GM21360 (cell line): ENCODE measurements around the gene TKT.

Experiments used
- ATAC-seq: cut with Tn5 transposase; IDR thresholded peaks from one replicate; pipeline ENCODE4 v1.9.1; 2021; ENCODE audit warnings: mild to moderate bottlenecking, moderate library complexity; ENCODE audit not compliant: unreplicated experiment

Gene TKT

DNA sequence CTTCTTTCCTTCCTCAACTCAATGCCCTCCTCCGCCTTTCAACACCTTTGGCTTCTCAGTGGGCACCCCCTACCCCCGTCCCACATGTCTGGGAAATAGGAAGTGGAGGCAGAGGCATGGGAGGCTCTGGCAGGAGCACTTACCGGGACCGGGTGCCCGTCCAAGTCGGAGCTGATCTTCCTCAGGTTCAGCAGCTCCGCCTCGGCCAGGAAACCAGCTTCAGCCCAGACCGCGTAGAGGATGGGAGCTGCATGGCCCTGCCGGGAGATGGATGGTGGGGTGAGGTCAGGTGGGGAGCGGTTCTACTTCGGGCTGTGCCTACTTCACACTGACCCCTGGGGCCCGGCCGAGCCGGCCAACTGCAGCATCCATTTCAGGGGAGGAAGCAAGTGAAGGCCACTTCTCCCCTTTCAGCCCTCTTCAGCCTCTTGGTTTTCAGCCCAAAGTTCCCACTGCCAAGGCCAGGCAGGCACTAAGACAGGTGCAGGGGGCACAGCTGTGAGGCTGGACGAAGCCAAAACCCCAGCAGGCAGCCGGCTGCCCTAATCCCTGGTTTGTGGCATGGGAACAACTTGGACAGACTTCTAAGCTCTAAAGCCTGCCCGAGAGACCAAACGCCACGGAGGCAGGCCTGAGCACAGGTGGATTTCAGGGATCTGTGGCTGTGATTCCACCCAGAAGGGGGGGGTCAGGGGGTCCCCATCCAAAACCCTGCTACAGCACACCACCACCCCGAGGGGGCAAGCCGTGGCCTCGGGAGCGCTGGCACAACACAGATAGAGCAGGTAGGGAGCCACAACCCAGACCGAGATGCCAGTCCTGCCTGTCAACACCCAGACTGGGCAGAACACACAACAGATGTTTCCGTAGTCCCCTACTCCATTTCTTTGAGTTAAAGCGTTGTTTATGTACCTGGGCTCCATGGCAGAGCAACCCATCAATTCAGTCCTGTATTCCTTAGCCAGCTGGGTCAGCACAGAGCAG lies 14.5 kb downstream of the TKT start:
- no peak for ATAC-seq

DNA sequence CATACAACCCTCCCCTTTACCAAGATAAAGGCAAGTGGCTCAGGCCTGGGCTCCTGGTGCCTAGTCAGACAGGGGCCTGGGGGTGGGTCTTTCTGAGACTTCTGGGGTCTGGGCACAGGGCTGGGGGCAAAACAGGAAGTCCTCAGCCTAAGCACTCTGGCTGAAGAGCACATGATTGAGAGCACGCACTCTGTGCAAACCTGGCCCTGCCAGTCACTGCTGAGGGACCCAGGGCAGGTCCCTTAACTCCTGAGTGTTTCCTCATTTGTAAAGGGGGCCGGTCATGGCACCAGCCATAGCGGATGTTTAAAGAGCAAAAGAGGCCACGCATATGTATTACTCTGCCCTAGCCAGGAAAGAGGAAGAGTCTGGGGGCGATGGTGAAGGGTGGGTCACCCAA lies 16.0 kb downstream of the TKT start:
- no peak for ATAC-seq

DNA sequence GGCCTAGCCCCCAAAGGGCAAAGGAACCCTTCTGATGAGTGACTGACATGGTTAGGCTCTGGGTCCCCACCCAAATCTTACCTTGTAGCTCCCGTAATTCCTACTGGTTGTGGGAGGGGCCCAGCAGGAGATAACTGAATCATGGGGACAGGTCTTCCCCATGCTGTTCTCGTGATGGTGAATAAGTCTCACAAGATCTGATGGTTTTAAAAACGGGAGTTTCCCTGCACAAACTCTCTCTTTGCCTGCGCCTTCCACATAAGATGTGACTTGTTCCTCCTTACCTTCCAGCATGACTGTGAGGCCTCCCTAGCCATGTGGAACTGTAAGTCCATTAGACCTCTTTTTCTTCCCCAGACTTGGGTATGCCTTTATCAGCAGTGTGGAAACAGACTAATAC lies 16.9 kb downstream of the TKT start:
- ATAC-seq: no peak

DNA sequence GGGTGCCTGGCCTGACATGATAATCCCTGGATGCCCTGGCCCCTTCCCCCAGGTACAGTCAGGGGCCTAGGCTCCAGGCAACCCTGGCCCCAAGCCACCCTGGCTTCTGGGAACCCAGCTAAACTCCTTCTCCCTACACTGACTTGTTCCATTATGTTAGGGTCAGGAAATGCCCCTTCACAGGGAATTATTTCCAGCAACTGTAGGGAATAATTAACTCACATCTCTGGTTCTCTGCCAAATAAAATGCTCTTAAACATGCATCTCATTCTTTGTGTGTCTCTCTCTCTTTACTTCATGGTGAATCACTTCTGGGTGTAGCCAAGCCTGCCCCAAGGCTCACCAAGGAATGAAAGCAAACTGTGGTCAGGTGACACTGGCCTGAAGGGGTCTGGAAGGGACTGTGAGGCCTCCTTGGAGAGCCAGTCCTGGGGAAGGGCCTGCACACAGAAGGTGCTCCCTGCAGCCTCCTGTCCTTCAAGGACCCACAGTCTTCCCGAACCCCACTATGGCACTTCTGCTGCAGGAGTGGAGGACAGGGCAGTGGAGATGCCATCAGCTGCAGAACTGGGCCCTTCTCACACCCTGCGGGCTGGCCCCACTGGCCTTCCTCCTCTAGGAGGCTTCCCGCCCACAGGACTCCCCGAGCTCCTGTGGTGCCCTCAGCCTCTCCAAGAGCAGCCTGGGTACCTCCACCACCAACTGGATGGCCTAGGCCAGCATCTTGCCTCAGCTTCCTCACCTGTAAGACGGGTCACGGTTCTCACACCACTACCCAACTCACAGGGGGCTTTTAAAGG lies 17.6 kb downstream of the TKT start:
- ATAC-seq: no peak

DNA sequence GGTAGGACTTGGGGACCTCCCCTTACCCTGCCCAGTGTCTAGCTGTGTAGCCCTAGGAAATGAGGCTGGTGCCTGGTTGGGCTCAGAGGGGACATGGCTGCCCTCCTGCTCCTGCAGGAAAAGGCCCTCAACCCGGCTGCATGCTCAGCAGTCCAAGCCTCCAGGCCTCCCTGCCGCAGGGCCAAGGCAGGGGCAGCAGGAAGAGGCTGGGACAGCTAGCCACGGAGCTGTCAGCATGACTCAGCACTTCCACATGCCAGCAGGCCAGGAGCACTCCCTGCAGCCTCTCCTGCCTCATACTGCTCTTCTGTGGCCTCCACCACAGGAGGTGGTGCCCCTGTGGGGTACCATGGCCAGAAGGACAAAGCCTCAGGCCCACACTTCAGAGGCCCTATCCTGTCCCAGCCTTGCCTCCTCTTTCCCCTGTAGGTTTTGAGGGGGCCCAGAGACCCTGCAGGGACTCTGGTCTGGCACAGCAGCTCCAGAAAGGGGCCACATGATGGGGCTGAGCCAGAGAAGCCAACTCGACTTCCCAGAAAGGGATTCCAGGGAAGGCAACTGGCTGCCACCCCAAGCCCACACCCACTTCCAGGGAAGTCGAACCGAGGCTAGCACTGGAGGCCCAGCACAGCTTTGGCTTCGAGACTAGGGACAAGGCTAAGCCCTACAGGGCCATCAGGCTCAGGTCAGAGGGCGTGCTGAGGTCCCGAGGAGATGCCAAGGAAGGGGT lies 19.5 kb downstream of the TKT start:
- no peak for ATAC-seq

DNA sequence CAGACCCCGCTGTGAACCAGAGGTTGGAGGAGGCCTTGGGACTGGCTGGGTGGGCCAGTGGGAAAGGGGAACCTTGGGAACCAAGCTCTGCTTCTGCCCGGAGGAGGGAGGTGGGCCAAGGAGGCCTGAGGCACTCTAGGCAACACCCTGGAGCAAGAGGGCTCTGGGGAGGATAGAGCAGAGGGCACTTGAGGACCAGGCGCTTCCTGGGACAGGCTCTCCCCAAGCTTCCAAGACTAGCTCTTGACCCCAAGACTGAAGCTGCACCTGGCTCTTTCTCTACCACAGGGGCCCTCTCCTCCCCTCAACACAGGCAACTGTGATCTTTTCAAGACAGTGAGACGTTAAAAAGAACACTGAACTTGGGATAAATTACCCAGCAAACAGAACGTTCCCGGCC lies 20.3 kb downstream of the TKT start:
- ATAC-seq: no peak

DNA sequence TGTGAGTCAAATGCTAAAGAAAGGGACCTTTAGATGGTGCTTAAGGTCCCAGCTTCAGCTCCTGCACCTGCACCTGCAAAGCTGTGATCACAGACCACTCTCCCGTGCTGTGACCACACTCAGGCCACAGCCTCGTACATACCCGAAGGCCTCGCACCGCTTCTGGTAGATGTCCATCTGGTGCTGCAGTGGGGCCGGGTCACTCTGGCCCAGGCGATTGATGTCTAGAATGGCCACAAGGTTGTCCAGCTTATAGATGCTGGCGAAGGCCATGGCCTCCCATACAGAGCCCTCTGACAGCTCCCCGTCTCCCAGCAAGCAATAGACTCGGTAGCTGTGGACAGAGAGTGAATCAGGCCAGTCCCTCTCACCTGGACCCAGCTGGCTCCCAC lies 21.0 kb downstream of the TKT start:
- ATAC-seq: no peak

DNA sequence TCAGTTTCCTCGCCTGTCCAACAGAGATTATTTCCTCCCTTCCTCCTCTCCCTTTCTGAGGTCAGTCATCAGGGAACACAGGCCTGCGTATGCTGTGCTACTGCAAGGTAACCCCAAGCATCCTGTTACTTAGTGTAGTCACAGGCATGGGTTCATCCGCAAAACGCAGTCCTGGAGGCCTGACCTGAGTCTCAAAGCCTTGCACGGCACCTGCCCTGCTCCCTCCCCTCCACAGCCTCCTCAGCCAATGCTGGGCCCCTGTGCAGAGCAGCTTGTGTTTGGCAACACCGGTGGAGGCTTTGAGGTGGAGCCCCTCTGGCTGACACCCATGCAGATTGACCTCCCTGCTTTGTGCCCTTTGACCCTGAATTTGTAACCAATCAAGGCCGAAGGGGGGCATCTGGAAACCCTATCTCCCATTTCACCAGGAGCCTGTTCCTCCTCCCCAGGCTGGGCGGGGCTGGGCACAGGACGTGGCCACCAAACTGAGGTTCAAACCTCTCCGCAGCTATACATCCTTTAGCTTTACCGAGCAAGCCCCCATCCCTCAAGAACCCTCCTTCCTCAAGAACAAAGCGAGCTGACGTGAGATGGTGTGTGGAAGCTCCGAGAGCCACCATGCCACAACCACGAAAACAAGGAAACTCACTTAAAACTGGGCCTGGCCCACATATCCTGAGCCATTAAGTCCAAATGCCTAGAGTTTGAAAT lies 21.5 kb downstream of the TKT start:
- no peak for ATAC-seq

DNA sequence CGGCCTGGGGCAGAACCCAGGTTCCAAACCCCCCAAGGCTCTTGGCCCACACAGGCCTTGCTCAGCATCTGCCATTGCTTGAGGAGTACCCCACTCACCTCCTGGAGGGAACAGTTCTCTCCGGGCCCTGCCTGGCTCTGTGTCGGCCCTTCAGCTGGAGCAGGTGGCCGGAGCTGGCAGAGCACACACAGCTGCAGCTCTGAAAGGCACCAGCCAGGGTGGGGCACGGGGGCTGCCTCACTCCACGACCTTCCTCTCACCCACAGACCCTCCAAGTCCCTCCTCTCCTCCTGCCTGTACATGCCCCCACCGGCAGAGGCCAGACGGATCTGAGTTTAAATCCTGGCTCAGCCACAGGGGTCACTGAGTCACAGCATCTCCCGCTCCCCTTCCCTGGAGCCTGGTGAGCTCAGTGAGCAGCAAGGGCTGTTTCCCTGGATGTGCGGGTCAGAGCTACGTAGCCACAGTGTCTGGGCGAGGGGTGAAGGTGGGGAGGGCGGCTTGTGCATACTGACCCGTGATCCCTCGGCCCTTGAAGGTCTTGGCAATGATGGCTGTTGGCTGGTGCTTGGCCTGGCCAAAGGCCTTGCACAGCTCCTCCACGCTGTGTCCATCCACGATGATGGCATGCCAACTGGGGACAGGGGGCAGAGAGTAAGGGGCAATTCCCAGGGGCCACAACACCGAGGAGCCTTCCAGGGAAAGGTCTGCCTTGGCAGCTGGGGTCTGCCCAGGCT lies 23.0 kb downstream of the TKT start:
- ATAC-seq: no peak

DNA sequence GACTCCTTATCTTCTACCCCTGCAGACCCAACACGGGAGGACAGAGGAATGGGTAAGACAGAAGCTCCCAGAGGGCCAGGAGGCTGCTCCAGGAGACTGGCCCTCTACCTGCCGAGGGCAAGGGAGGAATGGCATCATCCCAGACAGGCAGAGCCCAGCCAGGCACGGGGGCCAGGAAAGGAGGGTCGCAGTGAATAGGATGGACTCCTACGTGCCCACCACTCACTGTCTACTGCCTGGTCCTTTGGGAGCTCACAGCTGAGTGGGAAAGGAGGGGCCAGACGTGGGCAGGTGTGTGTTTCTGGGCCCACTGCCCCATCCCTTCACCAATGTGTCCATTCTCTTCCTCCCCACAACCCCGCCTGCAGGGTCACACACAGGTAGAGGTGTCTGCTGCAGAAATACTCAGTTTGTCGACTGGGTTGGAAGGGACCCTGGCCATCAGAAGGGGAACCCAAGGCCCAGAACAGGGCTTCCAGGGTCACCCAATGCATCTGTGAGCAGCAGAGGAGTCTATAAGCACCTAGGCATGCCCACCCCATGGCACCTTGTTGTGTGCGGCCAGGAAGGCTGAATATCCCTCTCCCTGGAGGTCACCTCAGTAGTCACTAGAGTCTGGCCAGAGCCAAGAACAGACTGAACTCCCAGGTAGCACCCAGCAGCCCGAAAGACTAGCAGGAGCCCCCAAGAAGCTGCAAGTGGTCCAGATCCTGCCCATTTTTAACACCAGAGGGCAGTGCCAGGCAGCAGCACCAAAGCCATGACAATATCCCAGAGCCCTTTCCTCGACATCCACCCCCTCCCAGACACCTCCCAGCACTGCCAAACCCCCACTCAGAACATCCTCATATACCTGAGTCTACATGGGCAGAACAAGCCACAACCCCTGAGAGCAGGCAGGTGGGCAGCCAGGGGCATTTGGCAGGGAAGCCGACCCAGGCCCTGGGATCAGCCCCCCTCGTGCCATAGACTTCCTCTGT lies 24.0 kb downstream of the TKT start:
- no peak for ATAC-seq

DNA sequence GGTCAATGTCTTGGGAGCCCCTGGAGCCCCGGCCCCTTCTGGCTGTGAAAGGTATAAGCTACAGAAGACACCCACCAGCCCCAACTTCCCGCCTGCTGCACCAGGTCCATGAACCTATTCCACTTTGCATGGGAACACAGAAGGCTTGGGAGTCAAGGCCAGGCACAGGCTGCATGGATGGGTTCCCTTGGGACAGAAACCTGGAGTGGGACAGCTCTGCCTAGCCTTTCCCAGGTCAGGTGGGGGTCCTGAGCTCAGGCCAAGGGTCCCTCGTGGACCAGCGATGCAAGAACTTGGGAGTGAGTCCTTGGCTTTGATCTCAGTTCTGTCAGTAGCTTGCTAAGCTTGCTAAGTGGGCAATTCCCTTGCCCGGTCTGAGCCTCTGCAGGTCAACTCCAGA lies 25.0 kb downstream of the TKT start:
- no peak for ATAC-seq

DNA sequence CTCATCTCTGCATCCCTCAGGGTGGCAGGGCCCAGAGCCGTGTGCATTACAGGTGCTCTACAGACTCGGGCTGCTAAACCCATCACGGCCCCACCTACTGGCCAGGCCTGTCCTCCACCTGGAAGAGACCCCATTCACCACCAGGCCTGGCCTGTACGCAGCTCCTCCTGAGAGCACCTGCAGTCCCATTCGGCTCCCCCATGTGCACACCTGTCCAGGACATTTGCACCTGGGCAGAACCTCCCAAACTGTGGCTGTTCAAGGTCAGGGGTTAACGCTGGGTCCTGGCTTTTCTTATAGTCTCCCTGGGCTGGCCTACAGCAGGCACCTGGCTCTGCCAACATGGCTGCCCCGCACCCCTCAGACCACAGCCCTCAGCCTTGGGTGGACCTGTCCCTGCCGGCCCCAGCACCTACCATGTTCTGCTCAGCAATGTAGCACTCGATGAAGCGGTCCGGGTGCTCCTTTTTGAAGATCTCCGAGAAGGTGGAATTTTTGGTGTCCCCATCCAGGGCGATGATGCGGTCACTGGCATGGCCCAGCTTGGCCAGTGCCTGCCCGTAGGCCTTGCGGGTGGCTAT lies 25.7 kb downstream of the TKT start:
- ATAC-seq: no peak

DNA sequence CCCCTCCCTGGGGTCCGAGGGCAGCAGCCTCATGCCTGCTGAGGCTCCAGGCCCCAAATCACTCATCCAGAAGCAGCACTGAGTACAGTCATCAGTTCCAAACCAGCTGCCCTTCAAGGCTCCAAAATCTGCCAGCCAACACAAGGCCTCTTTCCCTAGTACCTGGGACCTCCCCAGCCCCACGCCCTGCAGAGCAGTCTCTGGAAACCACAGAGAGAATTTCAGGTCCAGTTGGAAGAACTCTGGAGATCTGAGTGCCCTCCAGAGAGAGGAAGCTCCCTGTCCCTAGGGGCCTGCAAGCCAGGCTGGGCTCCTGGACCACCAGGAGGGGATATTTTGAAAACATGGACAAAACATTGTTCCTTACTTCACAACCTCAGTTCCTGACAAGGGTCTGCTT lies 26.2 kb downstream of the TKT start:
- no peak for ATAC-seq

DNA sequence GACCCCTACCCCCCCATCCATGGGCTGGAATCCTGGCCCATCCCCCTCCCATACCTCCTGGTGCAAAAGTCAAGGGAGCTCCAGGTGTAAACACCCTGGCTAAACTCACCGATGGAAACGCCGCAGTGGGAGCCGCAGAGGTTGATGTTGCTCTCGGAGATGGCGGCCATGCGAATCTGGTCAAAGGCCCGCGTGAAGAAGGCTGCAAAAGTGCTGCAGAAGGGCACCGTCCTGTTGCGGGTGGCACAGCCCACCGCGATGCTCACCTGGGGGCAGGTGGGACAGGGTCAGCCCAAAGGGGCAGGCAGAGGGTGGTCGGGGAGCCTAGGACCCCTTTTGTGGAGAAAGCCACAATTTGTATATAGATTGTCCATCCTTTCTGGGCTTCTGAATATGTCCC lies 26.7 kb downstream of the TKT start:
- no peak for ATAC-seq

DNA sequence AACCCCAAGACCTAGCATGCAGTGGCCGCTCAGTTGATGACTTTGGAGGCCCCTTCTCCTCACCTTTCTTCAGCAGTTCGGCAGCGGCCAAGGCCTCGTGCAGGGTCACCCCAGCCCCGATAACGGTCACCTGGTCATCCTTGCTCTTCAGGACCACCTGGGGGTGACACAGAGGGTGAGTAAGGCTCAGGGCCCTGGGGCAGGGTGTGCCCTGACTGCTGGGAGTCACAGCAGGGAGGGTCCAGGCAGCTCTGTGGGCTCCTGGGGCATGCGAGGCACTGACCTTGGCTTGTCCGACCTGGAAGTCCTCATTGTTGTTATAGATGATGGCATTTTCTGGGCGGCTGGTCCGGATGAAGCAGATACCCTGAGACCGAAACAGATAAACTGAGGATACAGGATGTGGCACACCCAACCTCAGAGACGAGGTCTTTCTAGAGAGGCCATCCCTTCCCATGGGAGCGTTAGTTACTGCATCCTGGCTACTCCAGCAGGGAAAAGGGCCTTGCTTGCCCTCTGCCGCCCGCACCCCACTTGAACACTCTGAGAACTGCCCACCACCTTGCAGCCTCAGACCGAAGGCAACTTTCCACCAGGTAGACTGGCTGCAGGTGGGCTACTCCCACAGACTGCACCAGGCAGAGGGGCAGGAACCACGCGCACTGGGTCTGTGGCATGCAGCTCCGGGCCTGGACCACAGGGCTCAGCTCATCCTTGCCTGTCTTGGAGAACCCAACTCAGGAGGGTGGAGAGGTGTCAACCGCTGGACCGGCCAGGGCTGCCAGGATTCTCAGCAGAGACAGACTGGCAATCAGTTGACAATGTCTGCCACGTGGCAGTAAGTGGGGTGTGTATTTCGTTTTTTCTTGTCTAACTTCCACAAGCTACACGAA lies 27.6 kb downstream of the TKT start:
- ATAC-seq: no peak

DNA sequence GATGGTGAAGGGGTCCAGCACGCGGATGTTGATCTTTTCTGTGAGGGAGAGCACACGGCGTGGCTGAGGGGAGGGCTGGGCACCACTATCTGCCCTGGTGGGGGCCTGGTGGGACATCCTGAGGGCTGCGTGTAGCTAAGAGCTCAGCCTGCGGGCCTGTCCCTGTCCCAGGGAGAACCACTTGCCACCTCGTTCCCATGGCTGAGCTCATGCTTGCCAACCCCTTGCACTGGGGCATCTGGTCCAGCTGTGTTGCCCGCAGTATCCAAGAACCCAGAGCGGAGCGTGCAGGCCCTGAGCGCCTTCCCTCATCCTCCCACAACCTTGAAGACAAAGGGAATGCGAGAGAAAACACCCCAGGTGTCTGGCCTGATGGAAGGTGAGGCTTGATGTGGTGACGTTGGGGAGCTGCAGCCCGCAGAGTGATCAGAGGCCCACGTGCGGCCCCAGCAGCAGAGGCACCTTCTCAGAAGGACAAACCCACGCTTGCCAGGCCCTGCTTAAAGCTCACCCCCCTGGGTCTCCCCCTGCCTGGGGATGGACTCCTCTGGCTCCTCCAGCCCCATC lies 28.9 kb downstream of the TKT start:
- no peak for ATAC-seq

DNA sequence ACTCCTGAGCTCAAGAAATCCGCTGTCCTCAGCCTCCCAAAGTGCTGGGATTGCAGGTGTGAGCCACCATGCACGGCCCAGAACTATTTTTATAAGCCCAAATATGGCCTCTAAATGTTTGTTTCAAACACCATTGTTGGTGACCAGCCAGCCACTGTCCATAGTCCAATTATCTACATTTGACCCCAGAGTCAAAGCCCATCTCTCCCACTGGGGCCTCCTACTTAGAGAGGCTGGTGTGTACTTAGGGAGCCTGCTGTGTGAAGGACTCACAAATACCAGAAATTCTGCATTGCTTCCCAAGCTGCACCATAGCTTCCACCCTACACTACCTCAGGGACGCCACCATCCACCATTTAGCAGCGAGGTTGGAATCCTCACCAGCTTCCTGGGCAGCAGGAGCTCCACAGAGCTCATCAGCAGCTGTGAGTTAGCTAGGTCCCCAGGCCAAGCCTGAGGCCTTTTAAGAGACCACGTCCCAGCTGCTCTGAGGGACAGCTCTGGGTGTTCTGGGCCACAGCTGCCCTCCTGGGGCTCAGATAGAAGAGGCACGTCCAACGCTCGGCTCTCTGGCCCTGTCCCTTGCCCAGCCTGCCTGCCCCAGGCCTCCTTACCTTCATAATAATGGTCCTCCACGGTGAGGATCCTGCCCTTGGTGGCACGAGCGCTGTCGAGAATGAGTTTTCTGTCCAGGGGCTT lies 29.5 kb downstream of the TKT start:
- no peak for ATAC-seq
